ENCODE results near the gene RANBP3.
"Not testable (repeated sequence)": the region's sequence is repeated elsewhere in the genome, so short reads cannot be mapped to it uniquely, and the experiment has no call there.

The RANBP3 gene

GRCh38 chr19:6006896-6007295 lies 29.0 kb upstream of the RANBP3 start:
- DNase-seq (ENCODE audit: low read depth in 2 of 2), result no peak

GRCh38 chr19:6006070-6006446 lies 28.1 kb upstream of the RANBP3 start:
- not testable (repeated sequence) for DNase-seq (ENCODE audit: low read depth in 2 of 2)

- no peak for DNase-seq (ENCODE audit: low read depth in 2 of 2)
Measured at GRCh38 chr19:6005321-6006069, 27.6 kb upstream of the RANBP3 start.

GRCh38 chr19:6003976-6004375 lies 26.0 kb upstream of the RANBP3 start:
- no peak for DNase-seq (ENCODE audit: low read depth in 2 of 2)

GRCh38 chr19:6002591-6002990 lies 24.7 kb upstream of the RANBP3 start:
- no peak for DNase-seq (ENCODE audit: low read depth in 2 of 2)

GRCh38 chr19:6000228-6000847 lies 22.4 kb upstream of the RANBP3 start:
- no peak for DNase-seq (ENCODE audit: low read depth in 2 of 2)

- no peak for DNase-seq (ENCODE audit: low read depth in 2 of 2)
Measured at GRCh38 chr19:5999693-6000092, 21.8 kb upstream of the RANBP3 start.

- no peak for DNase-seq (ENCODE audit: low read depth in 2 of 2)
Measured at GRCh38 chr19:5997371-5997770, 19.4 kb upstream of the RANBP3 start.

- no peak for DNase-seq (ENCODE audit: low read depth in 2 of 2)
Measured at GRCh38 chr19:5996623-5997320, 18.8 kb upstream of the RANBP3 start.

- DNase-seq (ENCODE audit: low read depth in 2 of 2), result no peak
Measured at GRCh38 chr19:5996102-5996501, 18.2 kb upstream of the RANBP3 start.

- DNase-seq (ENCODE audit: low read depth in 2 of 2), result no peak
Measured at GRCh38 chr19:5995606-5996005, 17.7 kb upstream of the RANBP3 start.

- DNase-seq (ENCODE audit: low read depth in 2 of 2), result no peak
Measured at GRCh38 chr19:5994405-5995165, 16.6 kb upstream of the RANBP3 start.

GRCh38 chr19:5993648-5994358 lies 15.9 kb upstream of the RANBP3 start:
- no peak for DNase-seq (ENCODE audit: low read depth in 2 of 2)

- DNase-seq (ENCODE audit: low read depth in 2 of 2), result no peak
Measured at GRCh38 chr19:5993201-5993600, 15.3 kb upstream of the RANBP3 start.

- DNase-seq (ENCODE audit: low read depth in 2 of 2), result no peak
Measured at GRCh38 chr19:5992756-5993155, 14.8 kb upstream of the RANBP3 start.

GRCh38 chr19:5991244-5991838 lies 13.4 kb upstream of the RANBP3 start:
- DNase-seq (ENCODE audit: low read depth in 2 of 2), result no peak

- DNase-seq (ENCODE audit: low read depth in 2 of 2), result no peak
Measured at GRCh38 chr19:5990289-5990797, 12.4 kb upstream of the RANBP3 start.

GRCh38 chr19:5989388-5990074 lies 11.6 kb upstream of the RANBP3 start:
- DNase-seq (ENCODE audit: low read depth in 2 of 2), result no peak

- DNase-seq (ENCODE audit: low read depth in 2 of 2), result no peak
Measured at GRCh38 chr19:5988517-5989387, 10.8 kb upstream of the RANBP3 start.
